Activated B cell treated with CpG ODN at 0.5 μM for 24 hours (primary cell): ENCODE measurements around the gene ZC3H6. TPM values are rescaled to one million over a fixed set of nuclear protein-coding genes. Genes with fewer than 3 reads are reported as not detected.

Experiments
- ATAC-seq: fragments of 200-7000 bp; cut with Tn5 transposase; one replicate; pipeline ENCODE4 v1.10.0; 2021; ENCODE audit warnings: low read depth, mild to moderate bottlenecking, moderate library complexity
- CTCF ChIA-PET: fragments of 350-600 bp; sonication (Branson Sonifier 250); formaldehyde crosslinking; loops from one replicate; lab custom pipeline; 2021; ENCODE audit warnings: antibody characterized with exemption; lab: Charles Lee
- POLR2A ChIA-PET: fragments of 350-600 bp; sonication (Branson Sonifier 250); formaldehyde crosslinking; loops from one replicate; lab custom pipeline; 2021; ENCODE audit warnings: antibody characterized with exemption; lab: Charles Lee
- DNase-seq: peaks from one replicate; pipeline ENCODE4 v3.0.0; 2022
- H3K27ac Mint-ChIP-seq: one replicate; pipeline ENCODE4 v1.8.0; 2020; ENCODE audit warnings: mixed read lengths
- H3K27me3 Mint-ChIP-seq: one replicate; pipeline ENCODE4 v1.8.0; 2021; ENCODE audit warnings: mixed read lengths
- H3K36me3 Mint-ChIP-seq: one replicate; pipeline ENCODE4 v1.8.0; 2021; ENCODE audit warnings: low read depth, mixed read lengths
- H3K4me1 Mint-ChIP-seq: one replicate; pipeline ENCODE4 v1.8.0; 2021; ENCODE audit warnings: mixed read lengths
- H3K4me3 Mint-ChIP-seq: one replicate; pipeline ENCODE4 v1.8.0; 2020; ENCODE audit warnings: mild to moderate bottlenecking, mixed read lengths
- H3K9me3 Mint-ChIP-seq: one replicate; pipeline ENCODE4 v1.8.0; 2020; ENCODE audit warnings: mixed read lengths
- intact Hi-C: fragments of 100-400 bp; cut with micrococcal nuclease; formaldehyde crosslinking; loops from one replicate; pipeline ENCODE4 v1.15.1; 2024
- total RNA-seq: library from RNA; stranded (reverse); gene quantifications from 2 replicates; pipeline ENCODE4 v1.2.3, GENCODE V29; 2022
- TF ChIP-seq, protein P1 (sequence below): fragments of 200-600 bp; IDR thresholded peaks from one replicate; pipeline ENCODE4 v1.8.0; 2022; ENCODE audit warnings: antibody characterized with exemption, mild to moderate bottlenecking

Gene ZC3H6
- total RNA-seq, 1 donor from 2014 or later, result 7.3 TPM

DNA sequence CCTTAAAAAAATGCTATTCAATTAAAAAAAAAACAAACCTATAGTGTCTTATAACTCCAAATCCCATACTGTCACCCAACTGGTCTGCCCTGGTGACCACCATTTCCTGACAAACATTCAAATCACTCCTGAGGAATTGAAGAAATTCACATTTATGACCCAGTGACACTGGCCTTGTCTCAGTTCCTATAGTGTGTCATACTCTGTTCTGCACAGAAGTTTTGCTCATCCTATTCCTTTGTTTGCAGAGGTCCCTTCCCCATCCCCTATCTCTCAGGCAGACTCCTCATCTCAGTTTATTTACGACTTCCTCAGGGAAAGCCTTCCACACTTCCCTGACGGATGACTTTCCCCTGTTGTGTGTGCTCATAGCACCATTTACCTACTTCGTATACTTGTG lies 14.7 kb downstream of the ZC3H6 start:
- intact Hi-C loops, result no loop called here
- no peak for DNase-seq
- Mint-ChIP-seq H3K27ac (no peak overlapping the region), H3K4me3 (no peak overlapping the region), H3K27me3 (no peaks in the 10 kb centered on the region), H3K9me3 (no peaks in the 10 kb centered on the region), H3K36me3 (no peaks in the 10 kb centered on the region), H3K4me1 (no peaks in the 10 kb centered on the region)
- CTCF ChIA-PET, result no interaction called here
- POLR2A ChIA-PET, result no interaction called here
- TF ChIP-seq, protein P1, sequence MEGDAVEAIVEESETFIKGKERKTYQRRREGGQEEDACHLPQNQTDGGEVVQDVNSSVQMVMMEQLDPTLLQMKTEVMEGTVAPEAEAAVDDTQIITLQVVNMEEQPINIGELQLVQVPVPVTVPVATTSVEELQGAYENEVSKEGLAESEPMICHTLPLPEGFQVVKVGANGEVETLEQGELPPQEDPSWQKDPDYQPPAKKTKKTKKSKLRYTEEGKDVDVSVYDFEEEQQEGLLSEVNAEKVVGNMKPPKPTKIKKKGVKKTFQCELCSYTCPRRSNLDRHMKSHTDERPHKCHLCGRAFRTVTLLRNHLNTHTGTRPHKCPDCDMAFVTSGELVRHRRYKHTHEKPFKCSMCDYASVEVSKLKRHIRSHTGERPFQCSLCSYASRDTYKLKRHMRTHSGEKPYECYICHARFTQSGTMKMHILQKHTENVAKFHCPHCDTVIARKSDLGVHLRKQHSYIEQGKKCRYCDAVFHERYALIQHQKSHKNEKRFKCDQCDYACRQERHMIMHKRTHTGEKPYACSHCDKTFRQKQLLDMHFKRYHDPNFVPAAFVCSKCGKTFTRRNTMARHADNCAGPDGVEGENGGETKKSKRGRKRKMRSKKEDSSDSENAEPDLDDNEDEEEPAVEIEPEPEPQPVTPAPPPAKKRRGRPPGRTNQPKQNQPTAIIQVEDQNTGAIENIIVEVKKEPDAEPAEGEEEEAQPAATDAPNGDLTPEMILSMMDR, result no peak
- ATAC-seq, result no peak

GRCh38 chr2:112290648-112291047 lies 15.3 kb downstream of the ZC3H6 start:
- ATAC-seq, result no peak
- Mint-ChIP-seq H3K27me3 (no peaks in the 10 kb centered on the region), H3K27ac (no peak overlapping the region)

GRCh38 chr2:112293636-112294401 lies 18.4 kb downstream of the ZC3H6 start:
- DNase-seq, result no peak
- no peak overlapping the region for H3K4me3 Mint-ChIP-seq
- H3K36me3 Mint-ChIP-seq, result no peaks in the 10 kb centered on the region
- H3K4me1 Mint-ChIP-seq, result no peaks in the 10 kb centered on the region
- no peak for ATAC-seq
- intact Hi-C loops, result no loop called here
- no peaks in the 10 kb centered on the region for H3K9me3 Mint-ChIP-seq
- no peaks in the 10 kb centered on the region for H3K27me3 Mint-ChIP-seq
- TF ChIP-seq, protein P1, result no peak
- CTCF ChIA-PET, result no interaction called here
- POLR2A ChIA-PET, result no interaction called here
- no peak overlapping the region for H3K27ac Mint-ChIP-seq

More at GRCh38 chr2:112290648-112291047, 15.3 kb downstream of the ZC3H6 start:
- no peak for DNase-seq
- ChIA-PET CTCF (no interaction called here), POLR2A (no interaction called here)
- intact Hi-C loops, result no loop called here
- TF ChIP-seq, protein P1, result no peak
- Mint-ChIP-seq H3K36me3 (no peaks in the 10 kb centered on the region), H3K4me3 (no peak overlapping the region), H3K4me1 (no peaks in the 10 kb centered on the region), H3K9me3 (no peaks in the 10 kb centered on the region)

- no peaks in the 10 kb centered on the region for H3K27me3 Mint-ChIP-seq
- ATAC-seq, result no peak
- CTCF ChIA-PET, result no interaction called here
- no peaks in the 10 kb centered on the region for H3K9me3 Mint-ChIP-seq
- H3K27ac Mint-ChIP-seq, result no peak overlapping the region
- POLR2A ChIA-PET, result no interaction called here
- H3K4me3 Mint-ChIP-seq, result no peak overlapping the region
- H3K36me3 Mint-ChIP-seq, result peaks cover 4% of the 10 kb centered on the region
- TF ChIP-seq, protein P1, result no peak
- no peak for DNase-seq
- intact Hi-C loops, result no loop called here
- H3K4me1 Mint-ChIP-seq, result no peaks in the 10 kb centered on the region
These were observed 20.1 kb downstream of the ZC3H6 start for GRCh38 chr2:112295407-112296078.

GRCh38 chr2:112296407-112296806 lies 21.0 kb downstream of the ZC3H6 start:
- CTCF ChIA-PET, result no interaction called here
- Mint-ChIP-seq H3K9me3 (no peaks in the 10 kb centered on the region), H3K4me3 (no peak overlapping the region), H3K27me3 (no peaks in the 10 kb centered on the region), H3K27ac (no peak overlapping the region), H3K4me1 (no peaks in the 10 kb centered on the region), H3K36me3 (peaks cover 11% of the 10 kb centered on the region)
- TF ChIP-seq, protein P1, result no peak
- POLR2A ChIA-PET, result no interaction called here
- DNase-seq (no peak), ATAC-seq (no peak)
- intact Hi-C loops, result no loop called here
